Liver (tissue), 9 donors: ENCODE data around the gene CSF2. TPM values are rescaled to one million over a fixed set of nuclear protein-coding genes. Genes with fewer than 3 reads are reported as not detected.

Source experiments
- DNase-seq: peaks from one replicate; pipeline ENCODE4 v3.0.0-alpha.2; 2017; ENCODE audit warnings: low spot score
- H3K27ac ChIP-seq, 2 donors: one replicate each; pipeline ENCODE4 v1.7.0; 2013; ENCODE audit warnings: inconsistent platforms in 2 of 2, low read length in 2 of 2, control low read depth in 1 of 2, low read depth in 1 of 2, mild to moderate bottlenecking in 1 of 2
- H3K27me3 ChIP-seq, 4 donors: one replicate each; pipeline versions ENCODE4 v1.6.1 to v1.7.0; 2013; ENCODE audit warnings: low read length in 3 of 4, inconsistent platforms in 1 of 4, mild to moderate bottlenecking in 1 of 4, moderate library complexity in 1 of 4; ENCODE audit not compliant: control insufficient read depth in 4 of 4, insufficient read depth in 4 of 4
- H3K36me3 ChIP-seq, 4 donors: one replicate each; pipeline versions ENCODE4 v1.6.1 to v1.7.0; 2013; ENCODE audit warnings: low read length in 3 of 4, mild to moderate bottlenecking in 3 of 4, low read depth in 1 of 4, moderate library complexity in 1 of 4; ENCODE audit not compliant: control insufficient read depth in 4 of 4, insufficient read depth in 3 of 4
- H3K4me1 ChIP-seq, 4 donors: one replicate each; pipeline versions ENCODE4 v1.6.1 to v1.7.0; 2013; ENCODE audit warnings: low read length in 3 of 4, mild to moderate bottlenecking in 3 of 4, moderate library complexity in 1 of 4; ENCODE audit not compliant: control insufficient read depth in 4 of 4, insufficient read depth in 4 of 4
- H3K4me3 ChIP-seq, 3 donors: one replicate each; pipeline versions ENCODE4 v1.6.1 to v1.7.0; 2013; ENCODE audit warnings: low read length in 3 of 3, control low read depth in 1 of 3, low read depth in 1 of 3, mild to moderate bottlenecking in 1 of 3
- H3K9ac ChIP-seq, 2 donors: one replicate each; pipeline ENCODE4 v1.7.0; 2013; ENCODE audit warnings: low read length in 2 of 2, mild to moderate bottlenecking in 2 of 2, moderate library complexity in 2 of 2, control low read depth in 1 of 2, low read depth in 1 of 2
- H3K9me3 ChIP-seq, 4 donors: one replicate each; pipeline versions ENCODE4 v1.6.1 to v1.7.0; 2013; ENCODE audit warnings: low read length in 3 of 4; ENCODE audit not compliant: control insufficient read depth in 4 of 4
- EGR1 ChIP-seq, 2 donors: IDR thresholded peaks; 2 replicates each; pipeline ENCODE4 v1.6.1; 2016 to 2018; ENCODE audit warnings: antibody characterized with exemption in 2 of 2, low read depth in 2 of 2
- FOXA1 ChIP-seq: IDR thresholded peaks from 2 replicates; pipeline ENCODE4 v1.6.1; 2016; ENCODE audit warnings: antibody characterized with exemption
- FOXA2 ChIP-seq: IDR thresholded peaks from 2 replicates; pipeline ENCODE4 v1.6.1; 2016; ENCODE audit warnings: antibody characterized with exemption
- GABPA ChIP-seq, 2 donors: IDR thresholded peaks in 1 of 2; conservative IDR thresholded peaks in 1 of 2; 2 replicates each; pipeline ENCODE4 v1.6.1; 2016; ENCODE audit warnings: antibody characterized with exemption in 2 of 2, mild to moderate bottlenecking in 1 of 2, moderate library complexity in 1 of 2
- HNF4A ChIP-seq, 2 donors: conservative IDR thresholded peaks; 2 replicates each; pipeline ENCODE4 v1.6.1; 2016; ENCODE audit warnings: antibody characterized with exemption in 2 of 2, mild to moderate bottlenecking in 2 of 2
- HNF4G ChIP-seq: IDR thresholded peaks from 2 replicates; pipeline ENCODE4 v1.6.1; 2016; ENCODE audit warnings: antibody characterized with exemption
- JUND ChIP-seq, 2 donors: IDR thresholded peaks; 2 replicates each; pipeline ENCODE4 v1.6.1; 2016; ENCODE audit warnings: antibody characterized with exemption in 2 of 2
- RAD21 ChIP-seq, 2 donors: IDR thresholded peaks; 2 replicates each; pipeline ENCODE4 v1.6.1; 2016; ENCODE audit warnings: antibody characterized with exemption in 2 of 2, mild to moderate bottlenecking in 2 of 2
- REST ChIP-seq: IDR thresholded peaks from 2 replicates; pipeline ENCODE4 v1.6.1; 2016; ENCODE audit warnings: antibody characterized with exemption, mild to moderate bottlenecking
- RXRA ChIP-seq, 2 donors: IDR thresholded peaks; 2 replicates each; pipeline ENCODE4 v1.6.1; 2017 to 2018; ENCODE audit warnings: antibody characterized with exemption in 2 of 2, mild to moderate bottlenecking in 1 of 2
- SP1 ChIP-seq: IDR thresholded peaks from 2 replicates; pipeline ENCODE4 v1.6.1; 2018; ENCODE audit warnings: antibody characterized with exemption, mild to moderate bottlenecking
- TAF1 ChIP-seq: conservative IDR thresholded peaks from 2 replicates; pipeline ENCODE4 v1.6.1; 2016; ENCODE audit warnings: antibody characterized with exemption, mild to moderate bottlenecking
- ZBTB33 ChIP-seq: IDR thresholded peaks from 2 replicates; pipeline ENCODE4 v1.6.1; 2016; ENCODE audit warnings: antibody characterized with exemption
- WGBS: extraction: QIAGEN DNeasy Blood & Tissue Kit; methylation state at CpG from one replicate; pipeline ENCODE4 v1.1.7; 2013; 5-methylcytosine and 5-hydroxymethylcytosine counted together
- polyA plus RNA-seq, 2 donors: library from polyadenylated mRNA; stranded (reverse) in 1 of 2; unstranded in 1 of 2; fragments of 200-250 nt in 1 of 2; fragments of >200 nt in 1 of 2; fragmentation: Nextera tagmentation in 1 of 2; extraction: Ambion mirVana in 1 of 2; gene quantifications; one replicate each; pipeline versions ENCODE4 v1.2.1 to v1.2.3, GENCODE V29; 2013 to 2015
- total RNA-seq, 2 donors: library from RNA; depleted of rRNA; stranded (reverse); fragments of >200 nt; gene quantifications; one replicate each; pipeline ENCODE4 v1.2.3, GENCODE V29; 2014
- TF ChIP-seq, protein P1 (sequence below): IDR thresholded peaks from 2 replicates; pipeline ENCODE4 v1.6.1; 2016; ENCODE audit warnings: antibody characterized with exemption
- TF ChIP-seq, protein P2 (sequence below): IDR thresholded peaks from 2 replicates; pipeline ENCODE4 v1.6.1; 2016; ENCODE audit warnings: antibody characterized with exemption
- TF ChIP-seq, protein P3 (sequence below): fragments of 150-350 bp; IDR thresholded peaks from 2 replicates; pipeline ENCODE4 v1.5.1; 2017; ENCODE audit warnings: improper control_type of control experiment, low read depth, low read length; ENCODE audit not compliant: missing input control
- donor health status: healthy.
- donor health status: healthy.
- donor health status: healthy.
- donor health status: healthy.
- donor health status: healthy.

Gene CSF2
- total and polyA plus RNA-seq, 4 donors, result not detected

- no peak for DNase-seq
- Histone ChIP-seq H3K4me3 (no peak overlapping the region), H3K36me3 (no peaks in the 10 kb centered on the region), H3K9me3 (no peaks in the 10 kb centered on the region), H3K4me1 (no peaks in the 10 kb centered on the region), H3K27ac (no peak overlapping the region), H3K27me3 (no peaks in the 10 kb centered on the region), H3K9ac (no peak overlapping the region)
- TF ChIP-seq FOXA2, result no peak
- WGBS, result 91% methylated on average over 8 of the region's 8 CpGs
Measured at GRCh38 chr5:132082329-132083023, 8.9 kb downstream of the CSF2 start.

DNA sequence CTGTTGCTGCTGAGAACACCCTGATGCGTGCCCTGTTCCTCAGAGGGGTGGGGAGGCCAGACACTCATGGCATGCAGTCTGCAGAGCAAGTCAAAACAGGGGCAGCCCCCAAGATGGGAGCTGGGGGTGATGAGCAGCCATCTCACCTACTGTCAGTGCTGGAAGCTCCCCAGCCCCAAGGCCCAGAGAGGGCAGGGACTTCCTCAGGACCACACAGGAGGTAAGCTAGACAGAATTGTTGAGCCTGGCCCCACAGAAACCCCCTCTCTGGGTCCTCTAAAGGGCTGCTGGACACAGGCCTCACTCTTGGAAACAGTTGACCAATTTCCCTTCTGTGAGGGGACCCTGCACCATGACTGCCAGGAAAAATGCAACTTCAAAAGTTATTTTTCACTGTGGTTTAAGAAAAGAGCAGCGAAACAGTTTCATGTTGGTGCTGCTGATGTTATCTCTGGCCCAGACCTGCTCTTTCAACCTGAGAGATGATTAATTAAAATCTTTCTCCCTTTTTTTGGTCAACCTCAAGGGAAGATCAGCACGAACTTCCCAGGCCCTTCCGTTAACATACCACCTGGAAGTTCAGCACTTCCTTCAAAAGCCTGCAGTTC lies 9.6 kb downstream of the CSF2 start:
- H3K27me3 ChIP-seq, result no peaks in the 10 kb centered on the region
- H3K4me1 ChIP-seq, result no peaks in the 10 kb centered on the region
- WGBS, result 89% methylated on average over 4 of the region's 4 CpGs
- TF ChIP-seq JUND (IDR thresholded peaks at IDR 0.05) (no peak), HNF4A (conservative IDR thresholded peaks at IDR 0.05) (no peak), RXRA (IDR thresholded peaks at IDR 0.05) (no peak), FOXA1 (no peak), EGR1 (IDR thresholded peaks at IDR 0.05; ENCODE audit: low read depth in 2 of 2) (no peak), RAD21 (IDR thresholded peaks at IDR 0.05) (no peak), HNF4G (no peak), TAF1 (no peak)
- TF ChIP-seq, protein P1, sequence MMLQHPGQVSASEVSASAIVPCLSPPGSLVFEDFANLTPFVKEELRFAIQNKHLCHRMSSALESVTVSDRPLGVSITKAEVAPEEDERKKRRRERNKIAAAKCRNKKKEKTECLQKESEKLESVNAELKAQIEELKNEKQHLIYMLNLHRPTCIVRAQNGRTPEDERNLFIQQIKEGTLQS, result no peak
- TF ChIP-seq, protein P2, sequence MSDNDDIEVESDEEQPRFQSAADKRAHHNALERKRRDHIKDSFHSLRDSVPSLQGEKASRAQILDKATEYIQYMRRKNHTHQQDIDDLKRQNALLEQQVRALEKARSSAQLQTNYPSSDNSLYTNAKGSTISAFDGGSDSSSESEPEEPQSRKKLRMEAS, result no peak
- TF ChIP-seq, protein P3, sequence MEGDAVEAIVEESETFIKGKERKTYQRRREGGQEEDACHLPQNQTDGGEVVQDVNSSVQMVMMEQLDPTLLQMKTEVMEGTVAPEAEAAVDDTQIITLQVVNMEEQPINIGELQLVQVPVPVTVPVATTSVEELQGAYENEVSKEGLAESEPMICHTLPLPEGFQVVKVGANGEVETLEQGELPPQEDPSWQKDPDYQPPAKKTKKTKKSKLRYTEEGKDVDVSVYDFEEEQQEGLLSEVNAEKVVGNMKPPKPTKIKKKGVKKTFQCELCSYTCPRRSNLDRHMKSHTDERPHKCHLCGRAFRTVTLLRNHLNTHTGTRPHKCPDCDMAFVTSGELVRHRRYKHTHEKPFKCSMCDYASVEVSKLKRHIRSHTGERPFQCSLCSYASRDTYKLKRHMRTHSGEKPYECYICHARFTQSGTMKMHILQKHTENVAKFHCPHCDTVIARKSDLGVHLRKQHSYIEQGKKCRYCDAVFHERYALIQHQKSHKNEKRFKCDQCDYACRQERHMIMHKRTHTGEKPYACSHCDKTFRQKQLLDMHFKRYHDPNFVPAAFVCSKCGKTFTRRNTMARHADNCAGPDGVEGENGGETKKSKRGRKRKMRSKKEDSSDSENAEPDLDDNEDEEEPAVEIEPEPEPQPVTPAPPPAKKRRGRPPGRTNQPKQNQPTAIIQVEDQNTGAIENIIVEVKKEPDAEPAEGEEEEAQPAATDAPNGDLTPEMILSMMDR, result no peak
- no peak overlapping the region for H3K4me3 ChIP-seq
- DNase-seq, result no peak
- no peak overlapping the region for H3K27ac ChIP-seq
- H3K36me3 ChIP-seq, result no peaks in the 10 kb centered on the region
- no peaks in the 10 kb centered on the region for H3K9me3 ChIP-seq
- no peak overlapping the region for H3K9ac ChIP-seq

GRCh38 chr5:132085686-132086085 lies 12.1 kb downstream of the CSF2 start:
- 90% methylated on average over 4 of the region's 4 CpGs for WGBS
- TF ChIP-seq HNF4G (no peak), FOXA2 (no peak), RXRA (IDR thresholded peaks at IDR 0.05) (no peak), RAD21 (IDR thresholded peaks at IDR 0.05) (no peak), TAF1 (no peak), ZBTB33 (no peak), REST (no peak), EGR1 (IDR thresholded peaks at IDR 0.05; ENCODE audit: low read depth in 2 of 2) (no peak), GABPA (IDR thresholded peaks at IDR 0.05 in 1 of 2, conservative IDR thresholded peaks at IDR 0.05 in 1 of 2) (no peak), HNF4A (conservative IDR thresholded peaks at IDR 0.05) (no peak), SP1 (no peak)
- TF ChIP-seq, protein P3, result no peak
- Histone ChIP-seq H3K4me1 (no peaks in the 10 kb centered on the region), H3K9ac (no peak overlapping the region), H3K27ac (no peak overlapping the region), H3K4me3 (no peak overlapping the region), H3K9me3 (no peaks in the 10 kb centered on the region), H3K36me3 (no peaks in the 10 kb centered on the region), H3K27me3 (no peaks in the 10 kb centered on the region)
- no peak for DNase-seq
